Measurements from ENCODE around the gene SLC44A5. TPM values are rescaled to one million over a fixed set of nuclear protein-coding genes. Genes with fewer than 3 reads are reported as not detected.

SLC44A5 gene
- total and polyA plus RNA-seq, 2 experiments from 2014 or later = 3.3 to 11.7 TPM

DNA sequence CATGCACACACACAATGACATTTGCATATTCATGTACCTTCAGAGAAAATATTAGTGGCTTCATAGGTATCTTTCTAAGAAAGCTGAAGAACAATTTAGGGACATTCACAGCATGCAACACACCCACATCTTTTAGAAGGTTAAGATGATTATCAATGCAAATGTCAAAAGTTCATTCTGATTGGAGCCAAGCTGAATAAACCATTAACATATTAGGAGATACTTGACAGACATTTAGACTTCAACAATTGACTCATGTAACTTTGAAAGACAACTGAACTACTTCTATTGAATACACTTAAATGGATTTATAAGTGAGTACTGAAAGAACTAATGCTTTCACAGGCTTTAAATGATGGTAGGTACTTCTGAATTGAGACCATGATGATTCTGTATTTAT, 365.7 kb downstream of the SLC44A5 start:
- Histone ChIP-seq H3K27ac (ENCODE audit: low read depth) (no peak overlapping the region), H3K4me1 (ENCODE audit: insufficient read depth) (no peaks in the 10 kb centered on the region), H3K36me3 (ENCODE audit: insufficient read depth) (no peaks in the 10 kb centered on the region), H2AFZ (no peak overlapping the region), H3F3A (replicated peaks; ENCODE audit: low read depth) (no peaks in the 10 kb centered on the region), H3K4me2 (no peak overlapping the region), H3K9me2 (ENCODE audit: insufficient read depth) (no peaks in the 10 kb centered on the region), H4K20me1 (replicated peaks; ENCODE audit: insufficient read depth) (no peaks in the 10 kb centered on the region), H3K79me2 (replicated peaks; ENCODE audit: insufficient read depth) (no peaks in the 10 kb centered on the region), H3K27me3 (ENCODE audit: insufficient read depth) (no peaks in the 10 kb centered on the region), H3K4me3 (no peak overlapping the region)
- H3K9me3 Mint-ChIP-seq = no peaks in the 10 kb centered on the region
- H3K4me3 Mint-ChIP-seq = no peak overlapping the region
- no peaks in the 10 kb centered on the region for H3K27me3 Mint-ChIP-seq (ENCODE audit: insufficient read depth, low read depth, poor library complexity)
- DNase-seq (ENCODE audit: low spot score) = no peak
- no peaks in the 10 kb centered on the region for H3K36me3 Mint-ChIP-seq (ENCODE audit: low read depth)
- H3K27ac Mint-ChIP-seq = no peak overlapping the region
- H3K4me1 Mint-ChIP-seq = no peaks in the 10 kb centered on the region; the same call in 2 of the 3 replicates
- TF ChIP-seq, protein P1, sequence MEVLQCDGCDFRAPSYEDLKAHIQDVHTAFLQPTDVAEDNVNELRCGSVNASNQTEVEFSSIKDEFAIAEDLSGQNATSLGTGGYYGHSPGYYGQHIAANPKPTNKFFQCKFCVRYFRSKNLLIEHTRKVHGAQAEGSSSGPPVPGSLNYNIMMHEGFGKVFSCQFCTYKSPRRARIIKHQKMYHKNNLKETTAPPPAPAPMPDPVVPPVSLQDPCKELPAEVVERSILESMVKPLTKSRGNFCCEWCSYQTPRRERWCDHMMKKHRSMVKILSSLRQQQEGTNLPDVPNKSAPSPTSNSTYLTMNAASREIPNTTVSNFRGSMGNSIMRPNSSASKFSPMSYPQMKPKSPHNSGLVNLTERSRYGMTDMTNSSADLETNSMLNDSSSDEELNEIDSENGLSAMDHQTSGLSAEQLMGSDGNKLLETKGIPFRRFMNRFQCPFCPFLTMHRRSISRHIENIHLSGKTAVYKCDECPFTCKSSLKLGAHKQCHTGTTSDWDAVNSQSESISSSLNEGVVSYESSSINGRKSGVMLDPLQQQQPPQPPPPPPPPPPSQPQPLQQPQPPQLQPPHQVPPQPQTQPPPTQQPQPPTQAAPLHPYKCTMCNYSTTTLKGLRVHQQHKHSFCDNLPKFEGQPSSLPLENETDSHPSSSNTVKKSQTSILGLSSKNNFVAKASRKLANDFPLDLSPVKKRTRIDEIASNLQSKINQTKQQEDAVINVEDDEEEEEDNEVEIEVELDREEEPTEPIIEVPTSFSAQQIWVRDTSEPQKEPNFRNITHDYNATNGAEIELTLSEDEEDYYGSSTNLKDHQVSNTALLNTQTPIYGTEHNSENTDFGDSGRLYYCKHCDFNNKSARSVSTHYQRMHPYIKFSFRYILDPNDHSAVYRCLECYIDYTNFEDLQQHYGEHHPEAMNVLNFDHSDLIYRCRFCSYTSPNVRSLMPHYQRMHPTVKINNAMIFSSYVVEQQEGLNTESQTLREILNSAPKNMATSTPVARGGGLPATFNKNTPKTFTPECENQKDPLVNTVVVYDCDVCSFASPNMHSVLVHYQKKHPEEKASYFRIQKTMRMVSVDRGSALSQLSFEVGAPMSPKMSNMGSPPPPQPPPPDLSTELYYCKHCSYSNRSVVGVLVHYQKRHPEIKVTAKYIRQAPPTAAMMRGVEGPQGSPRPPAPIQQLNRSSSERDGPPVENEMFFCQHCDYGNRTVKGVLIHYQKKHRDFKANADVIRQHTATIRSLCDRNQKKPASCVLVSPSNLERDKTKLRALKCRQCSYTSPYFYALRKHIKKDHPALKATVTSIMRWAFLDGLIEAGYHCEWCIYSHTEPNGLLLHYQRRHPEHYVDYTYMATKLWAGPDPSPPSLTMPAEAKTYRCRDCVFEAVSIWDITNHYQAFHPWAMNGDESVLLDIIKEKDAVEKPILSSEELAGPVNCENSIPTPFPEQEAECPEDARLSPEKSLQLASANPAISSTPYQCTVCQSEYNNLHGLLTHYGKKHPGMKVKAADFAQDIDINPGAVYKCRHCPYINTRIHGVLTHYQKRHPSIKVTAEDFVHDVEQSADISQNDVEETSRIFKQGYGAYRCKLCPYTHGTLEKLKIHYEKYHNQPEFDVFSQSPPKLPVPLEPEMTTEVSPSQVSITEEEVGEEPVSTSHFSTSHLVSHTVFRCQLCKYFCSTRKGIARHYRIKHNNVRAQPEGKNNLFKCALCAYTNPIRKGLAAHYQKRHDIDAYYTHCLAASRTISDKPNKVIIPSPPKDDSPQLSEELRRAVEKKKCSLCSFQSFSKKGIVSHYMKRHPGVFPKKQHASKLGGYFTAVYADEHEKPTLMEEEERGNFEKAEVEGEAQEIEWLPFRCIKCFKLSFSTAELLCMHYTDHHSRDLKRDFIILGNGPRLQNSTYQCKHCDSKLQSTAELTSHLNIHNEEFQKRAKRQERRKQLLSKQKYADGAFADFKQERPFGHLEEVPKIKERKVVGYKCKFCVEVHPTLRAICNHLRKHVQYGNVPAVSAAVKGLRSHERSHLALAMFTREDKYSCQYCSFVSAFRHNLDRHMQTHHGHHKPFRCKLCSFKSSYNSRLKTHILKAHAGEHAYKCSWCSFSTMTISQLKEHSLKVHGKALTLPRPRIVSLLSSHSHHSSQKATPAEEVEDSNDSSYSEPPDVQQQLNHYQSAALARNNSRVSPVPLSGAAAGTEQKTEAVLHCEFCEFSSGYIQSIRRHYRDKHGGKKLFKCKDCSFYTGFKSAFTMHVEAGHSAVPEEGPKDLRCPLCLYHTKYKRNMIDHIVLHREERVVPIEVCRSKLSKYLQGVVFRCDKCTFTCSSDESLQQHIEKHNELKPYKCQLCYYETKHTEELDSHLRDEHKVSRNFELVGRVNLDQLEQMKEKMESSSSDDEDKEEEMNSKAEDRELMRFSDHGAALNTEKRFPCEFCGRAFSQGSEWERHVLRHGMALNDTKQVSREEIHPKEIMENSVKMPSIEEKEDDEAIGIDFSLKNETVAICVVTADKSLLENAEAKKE (CRISPR knock-in tag; IDR thresholded peaks at IDR 0.05) = no peak
- no peak for TF ChIP-seq ZNF114 (CRISPR knock-in tag; IDR thresholded peaks at IDR 0.05)
- no peak for TF ChIP-seq EZH2phosphoT487 (IDR thresholded peaks at IDR 0.05; ENCODE audit: unreplicated experiment)
- no peak for TF ChIP-seq JUNB (IDR thresholded peaks at IDR 0.05; ENCODE audit: unreplicated experiment)
- ATAC-seq = no peak

GRCh38 chr1:75243124-75243523, 367.8 kb downstream of the SLC44A5 start:
- Histone ChIP-seq H4K20me1 (replicated peaks; ENCODE audit: insufficient read depth) (no peaks in the 10 kb centered on the region), H3K27ac (ENCODE audit: low read depth) (no peak overlapping the region)
- no peak for TF ChIP-seq ZNF331 (CRISPR knock-in tag; IDR thresholded peaks at IDR 0.05; ENCODE audit: low read depth)
- no peak for TF ChIP-seq JUNB (IDR thresholded peaks at IDR 0.05; ENCODE audit: unreplicated experiment)
- TF ChIP-seq POLR2AphosphoS5 (IDR thresholded peaks at IDR 0.05; ENCODE audit: low read depth) = no peak
- TF ChIP-seq, protein P2, sequence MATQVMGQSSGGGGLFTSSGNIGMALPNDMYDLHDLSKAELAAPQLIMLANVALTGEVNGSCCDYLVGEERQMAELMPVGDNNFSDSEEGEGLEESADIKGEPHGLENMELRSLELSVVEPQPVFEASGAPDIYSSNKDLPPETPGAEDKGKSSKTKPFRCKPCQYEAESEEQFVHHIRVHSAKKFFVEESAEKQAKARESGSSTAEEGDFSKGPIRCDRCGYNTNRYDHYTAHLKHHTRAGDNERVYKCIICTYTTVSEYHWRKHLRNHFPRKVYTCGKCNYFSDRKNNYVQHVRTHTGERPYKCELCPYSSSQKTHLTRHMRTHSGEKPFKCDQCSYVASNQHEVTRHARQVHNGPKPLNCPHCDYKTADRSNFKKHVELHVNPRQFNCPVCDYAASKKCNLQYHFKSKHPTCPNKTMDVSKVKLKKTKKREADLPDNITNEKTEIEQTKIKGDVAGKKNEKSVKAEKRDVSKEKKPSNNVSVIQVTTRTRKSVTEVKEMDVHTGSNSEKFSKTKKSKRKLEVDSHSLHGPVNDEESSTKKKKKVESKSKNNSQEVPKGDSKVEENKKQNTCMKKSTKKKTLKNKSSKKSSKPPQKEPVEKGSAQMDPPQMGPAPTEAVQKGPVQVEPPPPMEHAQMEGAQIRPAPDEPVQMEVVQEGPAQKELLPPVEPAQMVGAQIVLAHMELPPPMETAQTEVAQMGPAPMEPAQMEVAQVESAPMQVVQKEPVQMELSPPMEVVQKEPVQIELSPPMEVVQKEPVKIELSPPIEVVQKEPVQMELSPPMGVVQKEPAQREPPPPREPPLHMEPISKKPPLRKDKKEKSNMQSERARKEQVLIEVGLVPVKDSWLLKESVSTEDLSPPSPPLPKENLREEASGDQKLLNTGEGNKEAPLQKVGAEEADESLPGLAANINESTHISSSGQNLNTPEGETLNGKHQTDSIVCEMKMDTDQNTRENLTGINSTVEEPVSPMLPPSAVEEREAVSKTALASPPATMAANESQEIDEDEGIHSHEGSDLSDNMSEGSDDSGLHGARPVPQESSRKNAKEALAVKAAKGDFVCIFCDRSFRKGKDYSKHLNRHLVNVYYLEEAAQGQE (IDR thresholded peaks at IDR 0.05; ENCODE audit: unreplicated experiment) = no peak
- TF ChIP-seq NANOG (IDR thresholded peaks at IDR 0.05; ENCODE audit: borderline replicate concordance) = no peak
- TF ChIP-seq ETS1 (IDR thresholded peaks at IDR 0.05) = no peak
- no peak for TF ChIP-seq EZH2 (IDR thresholded peaks at IDR 0.05; ENCODE audit: low read depth, unreplicated experiment)

More at GRCh38 chr1:75243124-75243523, 367.8 kb downstream of the SLC44A5 start:
- no peak overlapping the region for H3K4me3 ChIP-seq
- DNase-seq (ENCODE audit: low spot score) = no peak
- H3K27me3 ChIP-seq (ENCODE audit: insufficient read depth) = no peaks in the 10 kb centered on the region
- Mint-ChIP-seq H3K27ac (no peak overlapping the region), H3K9me3 (no peaks in the 10 kb centered on the region), H3K4me3 (no peak overlapping the region), H3K36me3 (ENCODE audit: low read depth) (no peaks in the 10 kb centered on the region), H3K27me3 (ENCODE audit: insufficient read depth, low read depth, poor library complexity) (no peaks in the 10 kb centered on the region), H3K4me1 (no peaks in the 10 kb centered on the region; the same call in 2 of the 3 replicates)
- no peaks in the 10 kb centered on the region for H3K79me2 ChIP-seq (replicated peaks; ENCODE audit: insufficient read depth)
- no peaks in the 10 kb centered on the region for H3K4me1 ChIP-seq (ENCODE audit: insufficient read depth)
- ATAC-seq = no peak
- H3K9me2 ChIP-seq (ENCODE audit: insufficient read depth) = no peaks in the 10 kb centered on the region
- H3F3A ChIP-seq (replicated peaks; ENCODE audit: low read depth) = no peaks in the 10 kb centered on the region
- no peak overlapping the region for H3K4me2 ChIP-seq
- H2AFZ ChIP-seq = no peak overlapping the region
- H3K36me3 ChIP-seq (ENCODE audit: insufficient read depth) = no peaks in the 10 kb centered on the region
